Natural killer cell (primary cell): ENCODE results near the gene PABPN1L. TPM values are rescaled to one million over a fixed set of nuclear protein-coding genes. Genes with fewer than 3 reads are reported as not detected.
"Not testable (repeated sequence)": the region's sequence is repeated elsewhere in the genome, so short reads cannot be mapped to it uniquely, and the experiment has no call there.

Experiments used
- ATAC-seq, 3 donors: fragments of 150-1000 bp in 2 of 3; fragments of 200-7000 bp in 1 of 3; cut with Tn5 transposase; 1 replicate in 1 of 3; 2 replicates in 2 of 3; pipeline ENCODE4 v1.10.0; 2021; ENCODE audit warnings: mild to moderate bottlenecking in 2 of 3, moderate library complexity in 2 of 3
- DNase-seq, 2 donors: peaks; one replicate each; pipeline versions ENCODE4 v3.0.0 to v3.0.0-alpha.2; 2013 to 2021; ENCODE audit warnings: mixed read lengths in 1 of 2
- H3K27ac ChIP-seq: one replicate; pipeline ENCODE4 v1.5.1; 2013; ENCODE audit warnings: mild to moderate bottlenecking, low read length
- H3K27me3 ChIP-seq: one replicate; pipeline ENCODE4 v1.6.1; 2013; ENCODE audit warnings: low read length; ENCODE audit not compliant: control insufficient read depth, insufficient read depth
- H3K36me3 ChIP-seq: one replicate; pipeline ENCODE4 v1.6.1; 2013; ENCODE audit warnings: low read length; ENCODE audit not compliant: control insufficient read depth, insufficient read depth
- H3K4me1 ChIP-seq: one replicate; pipeline ENCODE4 v1.6.1; 2013; ENCODE audit warnings: low read length; ENCODE audit not compliant: control insufficient read depth, insufficient read depth
- H3K4me3 ChIP-seq: one replicate; pipeline ENCODE4 v1.5.1; 2013; ENCODE audit warnings: low read length
- H3K9me3 ChIP-seq: one replicate; pipeline ENCODE4 v1.6.1; 2013; ENCODE audit warnings: low read length; ENCODE audit not compliant: control insufficient read depth, insufficient read depth
- H3K27ac Mint-ChIP-seq, 2 donors: one replicate each; pipeline ENCODE4 v1.8.0; 2022; ENCODE audit warnings: mild to moderate bottlenecking in 2 of 2, mixed read lengths in 2 of 2, moderate library complexity in 1 of 2
- H3K27me3 Mint-ChIP-seq, 2 donors: one replicate each; pipeline ENCODE4 v1.8.0; 2022; ENCODE audit warnings: low read depth in 2 of 2, mixed read lengths in 2 of 2
- H3K36me3 Mint-ChIP-seq: one replicate; pipeline ENCODE4 v1.8.0; 2022; ENCODE audit warnings: mixed read lengths
- H3K4me1 Mint-ChIP-seq, 2 donors: one replicate each; pipeline ENCODE4 v1.8.0; 2022; ENCODE audit warnings: mixed read lengths in 2 of 2
- H3K4me3 Mint-ChIP-seq: one replicate; pipeline ENCODE4 v1.8.0; 2022; ENCODE audit warnings: mild to moderate bottlenecking, moderate library complexity, mixed read lengths
- H3K9me3 Mint-ChIP-seq, 2 donors: one replicate each; pipeline ENCODE4 v1.8.0; 2022; ENCODE audit warnings: mixed read lengths in 2 of 2
- WGBS: methylation state at CpG from one replicate; pipeline ENCODE4 v1.1.7; 2013; ENCODE audit warnings: missing lambda C conversion rate; ENCODE audit not compliant: insufficient coverage; 5-methylcytosine and 5-hydroxymethylcytosine counted together
- intact Hi-C: fragments of 100-400 bp; cut with micrococcal nuclease; formaldehyde crosslinking; loops from one replicate; pipeline ENCODE4 v1.14.2; 2022
- total RNA-seq, 4 donors: library from RNA; stranded (reverse); fragments of 120-200 nt in 1 of 4; gene quantifications; one replicate each; pipeline versions ENCODE4 v1.2.3 to v1.2.4, GENCODE V29; 2013 to 2022
- TF ChIP-seq, protein P1 (sequence below): fragments of 200-600 bp; IDR thresholded peaks from one replicate; pipeline ENCODE4 v1.8.0; 2022; ENCODE audit warnings: antibody characterized with exemption

The PABPN1L gene
- total RNA-seq, 3 donors from 2014 or later (not counting 1 experiment from before 2014, with no cell fraction given), result 0.43 TPM; not detected in 2

DNA sequence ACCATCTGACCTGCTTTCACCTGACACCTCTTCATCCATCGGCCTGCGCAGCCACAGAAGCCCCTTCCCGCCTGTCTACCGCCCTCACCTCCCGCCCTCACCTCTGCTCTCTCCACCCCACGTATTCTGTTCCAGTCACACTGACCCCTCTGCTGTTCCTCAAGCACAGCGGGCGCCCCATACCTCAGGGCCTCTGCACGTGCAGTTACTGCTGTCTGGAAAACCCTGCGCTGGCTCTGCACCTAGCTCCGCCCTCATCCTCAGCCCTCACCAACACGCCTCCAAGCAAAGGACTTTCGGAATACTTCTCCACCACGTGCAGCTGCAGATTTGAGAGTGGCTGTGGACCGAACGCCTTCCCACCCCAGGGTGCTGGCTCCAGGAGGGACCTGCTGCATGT, 24.6 kb upstream of the PABPN1L start:
- ATAC-seq (no peak), DNase-seq (no peak)
- Mint-ChIP-seq H3K27me3 (no peaks in the 10 kb centered on the region), H3K4me1 (no peaks in the 10 kb centered on the region), H3K4me3 (no peak overlapping the region), H3K36me3 (no peaks in the 10 kb centered on the region), H3K27ac (no peak overlapping the region), H3K9me3 (no peaks in the 10 kb centered on the region)
- Histone ChIP-seq H3K27me3 (no peaks in the 10 kb centered on the region), H3K27ac (no peak overlapping the region), H3K36me3 (no peaks in the 10 kb centered on the region), H3K4me1 (no peaks in the 10 kb centered on the region), H3K4me3 (no peak overlapping the region), H3K9me3 (no peaks in the 10 kb centered on the region)
- intact Hi-C loops, result no loop called here
- 95% methylated on average over 16 of the region's 16 CpGs for WGBS
- TF ChIP-seq, protein P1, sequence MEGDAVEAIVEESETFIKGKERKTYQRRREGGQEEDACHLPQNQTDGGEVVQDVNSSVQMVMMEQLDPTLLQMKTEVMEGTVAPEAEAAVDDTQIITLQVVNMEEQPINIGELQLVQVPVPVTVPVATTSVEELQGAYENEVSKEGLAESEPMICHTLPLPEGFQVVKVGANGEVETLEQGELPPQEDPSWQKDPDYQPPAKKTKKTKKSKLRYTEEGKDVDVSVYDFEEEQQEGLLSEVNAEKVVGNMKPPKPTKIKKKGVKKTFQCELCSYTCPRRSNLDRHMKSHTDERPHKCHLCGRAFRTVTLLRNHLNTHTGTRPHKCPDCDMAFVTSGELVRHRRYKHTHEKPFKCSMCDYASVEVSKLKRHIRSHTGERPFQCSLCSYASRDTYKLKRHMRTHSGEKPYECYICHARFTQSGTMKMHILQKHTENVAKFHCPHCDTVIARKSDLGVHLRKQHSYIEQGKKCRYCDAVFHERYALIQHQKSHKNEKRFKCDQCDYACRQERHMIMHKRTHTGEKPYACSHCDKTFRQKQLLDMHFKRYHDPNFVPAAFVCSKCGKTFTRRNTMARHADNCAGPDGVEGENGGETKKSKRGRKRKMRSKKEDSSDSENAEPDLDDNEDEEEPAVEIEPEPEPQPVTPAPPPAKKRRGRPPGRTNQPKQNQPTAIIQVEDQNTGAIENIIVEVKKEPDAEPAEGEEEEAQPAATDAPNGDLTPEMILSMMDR, result no peak

DNA sequence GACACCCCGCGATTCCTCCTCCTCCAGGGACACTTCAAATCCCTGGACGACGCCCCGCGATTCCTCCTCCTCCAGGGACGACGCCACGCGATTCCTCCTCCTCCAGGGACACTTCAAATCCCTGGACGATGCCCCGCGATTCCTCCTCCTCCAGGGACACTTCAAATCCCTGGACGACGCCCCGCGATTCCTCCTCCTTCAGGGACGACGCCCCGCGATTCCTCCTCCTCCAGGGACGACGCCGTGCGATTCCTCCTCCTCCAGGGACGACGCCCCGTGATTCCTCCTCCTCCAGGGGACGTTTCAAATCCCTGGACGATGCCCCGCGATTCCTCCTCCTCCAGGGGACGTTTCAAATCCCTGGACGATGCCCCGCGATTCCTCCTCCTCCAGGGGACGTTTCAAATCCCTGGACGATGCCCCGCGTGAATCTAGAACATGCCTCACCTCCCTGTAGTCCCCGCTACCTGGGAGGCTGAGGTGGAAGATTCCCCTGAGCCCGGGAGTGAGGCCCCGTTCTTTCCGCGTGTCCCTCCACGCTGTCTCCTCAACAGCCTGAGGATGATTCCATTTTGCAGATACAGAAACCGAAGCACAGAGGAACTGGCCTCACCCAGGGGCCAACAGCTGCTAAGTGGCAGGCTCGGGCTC, 23.4 kb upstream of the PABPN1L start:
- intact Hi-C loops, ATAC-seq, H3K36me3 Mint-ChIP-seq, H3K36me3 ChIP-seq, H3K9me3 ChIP-seq, H3K27ac Mint-ChIP-seq, H3K27ac ChIP-seq, H3K27me3 ChIP-seq, H3K9me3 Mint-ChIP-seq, H3K27me3 Mint-ChIP-seq, H3K4me1 ChIP-seq, DNase-seq, H3K4me3 Mint-ChIP-seq, H3K4me1 Mint-ChIP-seq, H3K4me3 ChIP-seq: not testable (repeated sequence)
- WGBS, result 96% methylated on average over 48 of the region's 48 CpGs

DNA sequence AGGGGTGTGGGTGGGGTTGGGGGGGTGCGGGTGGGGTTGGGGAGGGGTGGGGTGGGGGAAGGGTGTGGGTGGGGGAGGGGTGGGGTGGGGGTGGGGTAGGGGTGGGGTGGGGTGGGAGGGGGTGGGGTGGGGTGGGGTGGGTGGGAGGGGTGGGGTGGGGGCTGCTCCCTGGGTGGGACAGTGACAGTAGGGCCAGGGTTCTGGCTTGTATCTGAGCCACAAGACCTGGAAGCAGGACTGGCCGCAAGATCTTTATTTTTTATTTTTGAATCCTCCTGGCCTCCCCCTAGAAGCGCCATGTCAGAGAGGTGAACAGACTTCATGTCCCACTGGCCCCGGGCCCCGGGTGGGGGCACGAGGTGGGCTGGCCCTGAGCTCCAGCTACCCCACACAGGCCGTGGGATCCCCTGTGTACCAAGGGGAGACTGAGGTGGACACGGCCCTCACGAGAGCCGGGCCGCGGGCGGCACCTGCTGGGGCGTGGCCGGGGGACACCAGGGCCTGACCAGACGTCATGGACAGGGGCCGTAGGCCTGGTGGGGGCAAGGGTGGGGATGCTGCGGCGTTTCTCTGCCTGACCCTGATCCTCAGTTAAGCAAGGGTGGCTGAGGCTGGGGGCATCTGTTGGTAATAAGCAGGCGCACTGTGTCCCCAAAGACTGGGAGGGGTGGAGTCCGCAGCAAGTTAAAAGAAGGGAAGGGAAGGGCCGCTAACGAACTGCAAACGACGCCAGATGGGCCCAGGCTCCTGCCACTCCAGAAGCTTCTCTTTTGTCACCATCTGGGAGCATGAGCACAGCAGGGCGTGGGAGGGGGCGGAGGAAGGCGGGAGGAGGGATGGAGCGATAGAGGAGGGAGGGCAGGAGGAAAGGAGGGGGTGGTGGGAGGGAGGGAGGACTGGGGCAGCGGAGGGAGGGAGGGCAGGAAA, 22.3 kb upstream of the PABPN1L start:
- Histone ChIP-seq H3K4me1 (no peaks in the 10 kb centered on the region), H3K9me3 (no peaks in the 10 kb centered on the region), H3K36me3 (no peaks in the 10 kb centered on the region), H3K4me3 (no peak overlapping the region), H3K27ac (no peak overlapping the region), H3K27me3 (no peaks in the 10 kb centered on the region)
- H3K36me3 Mint-ChIP-seq, result no peaks in the 10 kb centered on the region
- no peak overlapping the region for H3K27ac Mint-ChIP-seq
- H3K4me1 Mint-ChIP-seq, result no peaks in the 10 kb centered on the region
- H3K27me3 Mint-ChIP-seq, result no peaks in the 10 kb centered on the region
- TF ChIP-seq, protein P1, result no peak
- no peak overlapping the region for H3K4me3 Mint-ChIP-seq
- ATAC-seq (no peak), DNase-seq (no peak)
- WGBS, result 87% methylated on average over 29 of the region's 30 CpGs
- no peaks in the 10 kb centered on the region for H3K9me3 Mint-ChIP-seq
- intact Hi-C loops, result no loop called here

DNA sequence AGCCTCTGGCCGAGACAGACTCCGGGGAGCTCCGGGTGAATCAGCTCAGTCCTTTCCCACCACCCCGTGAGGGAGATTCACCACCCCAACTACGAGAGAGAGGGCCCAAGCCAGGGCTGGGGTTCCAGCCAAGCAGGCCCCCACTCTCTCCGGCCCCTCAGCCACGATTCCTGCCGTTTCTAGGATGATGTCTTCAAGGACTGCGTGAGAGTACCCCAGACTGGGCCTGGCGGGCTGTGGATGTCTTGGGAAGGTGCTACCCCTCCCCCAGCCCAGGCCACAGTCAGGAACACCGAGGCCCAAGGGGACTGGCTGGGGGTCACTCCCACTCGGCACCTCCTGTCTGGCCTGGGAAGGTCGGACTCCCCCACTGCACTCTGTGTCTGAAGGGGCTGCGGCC, 21.6 kb upstream of the PABPN1L start:
- Histone ChIP-seq H3K4me1 (no peaks in the 10 kb centered on the region), H3K9me3 (no peaks in the 10 kb centered on the region), H3K27ac (no peak overlapping the region), H3K27me3 (no peaks in the 10 kb centered on the region), H3K36me3 (no peaks in the 10 kb centered on the region), H3K4me3 (no peak overlapping the region)
- H3K27ac Mint-ChIP-seq, result no peak overlapping the region
- no peaks in the 10 kb centered on the region for H3K9me3 Mint-ChIP-seq
- intact Hi-C loops, result no loop called here
- no peak for DNase-seq
- H3K36me3 Mint-ChIP-seq, result no peaks in the 10 kb centered on the region
- TF ChIP-seq, protein P1, result no peak
- no peaks in the 10 kb centered on the region for H3K4me1 Mint-ChIP-seq
- WGBS, result 91% methylated on average over 11 of the region's 14 CpGs
- ATAC-seq, result no peak
- H3K27me3 Mint-ChIP-seq, result no peaks in the 10 kb centered on the region
- H3K4me3 Mint-ChIP-seq, result no peak overlapping the region
